GM23248 (cell line): Measurements from ENCODE around the gene JMJD4. TPM values are rescaled to one million over a fixed set of nuclear protein-coding genes. Genes with fewer than 3 reads are reported as not detected.

Experiments used
- DNase-seq: peaks from one replicate; pipeline ENCODE4 v3.0.0-alpha.2; 2015
- H2AFZ ChIP-seq: fragments of 200-600 bp; sonication (generic); 2 replicates; pipeline ENCODE4 v1.6.1; 2016; ENCODE audit warnings: antibody characterized with exemption
- H3F3A ChIP-seq: fragments of 200-600 bp; sonication (generic); 2 replicates; pipeline ENCODE4 v1.6.1; 2016; ENCODE audit warnings: mild to moderate bottlenecking, antibody characterized with exemption, mixed run types; ENCODE audit not compliant: insufficient read depth
- H3K27ac ChIP-seq: fragments of 200-600 bp; sonication (generic); 2 replicates; pipeline ENCODE4 v1.5.1; 2016; ENCODE audit warnings: mild to moderate bottlenecking
- H3K27me3 ChIP-seq: fragments of 200-600 bp; sonication (generic); replicated peaks from 2 replicates; pipeline ENCODE4 v1.6.1; 2016; ENCODE audit warnings: mild to moderate bottlenecking; ENCODE audit not compliant: insufficient read depth
- H3K36me3 ChIP-seq: fragments of 200-600 bp; sonication (generic); 2 replicates; pipeline ENCODE4 v1.6.1; 2016; ENCODE audit warnings: low read depth, mild to moderate bottlenecking
- H3K4me1 ChIP-seq: fragments of 200-600 bp; sonication (generic); 2 replicates; pipeline ENCODE4 v1.6.1; 2016; ENCODE audit warnings: mild to moderate bottlenecking; ENCODE audit not compliant: insufficient read depth
- H3K4me2 ChIP-seq: fragments of 200-600 bp; sonication (generic); one replicate; pipeline ENCODE4 v1.6.1; 2016; ENCODE audit warnings: mild to moderate bottlenecking; ENCODE audit not compliant: unreplicated experiment
- H3K4me3 ChIP-seq: fragments of 200-600 bp; sonication (generic); 2 replicates; pipeline ENCODE4 v1.5.1; 2016; ENCODE audit warnings: mild to moderate bottlenecking
- H3K79me2 ChIP-seq: fragments of 200-600 bp; sonication (generic); 2 replicates; pipeline ENCODE4 v1.6.1; 2016; ENCODE audit warnings: mild to moderate bottlenecking; ENCODE audit not compliant: insufficient read depth
- H3K9ac ChIP-seq: fragments of 200-600 bp; sonication (generic); 2 replicates; pipeline ENCODE4 v1.6.1; 2016; ENCODE audit warnings: mild to moderate bottlenecking
- H3K9me2 ChIP-seq: fragments of 200-600 bp; sonication (generic); 2 replicates; pipeline ENCODE4 v1.6.1; 2016; ENCODE audit warnings: mixed run types, mild to moderate bottlenecking, moderate library complexity; ENCODE audit not compliant: insufficient read depth
- H3K9me3 ChIP-seq: fragments of 200-600 bp; sonication (generic); one replicate; pipeline ENCODE4 v1.6.1; 2017; ENCODE audit warnings: low read depth
- H4K20me1 ChIP-seq: fragments of 200-600 bp; sonication (generic); 2 replicates; pipeline ENCODE4 v1.6.0; 2016; ENCODE audit not compliant: insufficient read depth
- EZH2 ChIP-seq: fragments of 200-600 bp; sonication (generic); IDR thresholded peaks from 2 replicates; pipeline ENCODE4 v1.6.1; 2018; ENCODE audit warnings: antibody characterized with exemption, mild to moderate bottlenecking; ENCODE audit not compliant: insufficient read depth, poor library complexity, severe bottlenecking
- EZH2phosphoT487 ChIP-seq: fragments of 200-600 bp; sonication (generic); IDR thresholded peaks from 2 replicates; pipeline ENCODE4 v1.6.1; 2018; ENCODE audit warnings: antibody characterized with exemption, moderate library complexity, mild to moderate bottlenecking, low read depth; ENCODE audit not compliant: insufficient read depth
- WGBS, 2 experiments: methylation state at CpG; one replicate each; pipeline ENCODE4 v1.1.6; 2015 to 2017; ENCODE audit warnings: low lambda C conversion rate in 2 of 2, low coverage in 1 of 2; ENCODE audit errors: missing lambda C conversion rate in 2 of 2; 5-methylcytosine and 5-hydroxymethylcytosine counted together
- in situ Hi-C: fragments of 300-500 bp; cut with MboI; formaldehyde crosslinking; loops from 2 replicates; pipeline ENCODE4 v1.15.0; 2020
- polyA plus RNA-seq: library from polyadenylated mRNA; unstranded; fragments of >200 nt; fragmentation: Nextera tagmentation; extraction: Ambion mirVana; gene quantifications from 2 replicates; pipeline ENCODE4 v1.2.1, GENCODE V29; 2016
- total RNA-seq: library from RNA; depleted of rRNA; stranded (reverse); fragments of >200 nt; shearing (Covaris generic); gene quantifications from 2 replicates; pipeline ENCODE4 v1.2.3, GENCODE V29; 2014

Gene JMJD4
- total and polyA plus RNA-seq, 2 experiments from 2014 or later, result 16.1 to 26.9 TPM

- Histone ChIP-seq H2AFZ (no peak overlapping the region), H3K36me3 (no peaks in the 10 kb centered on the region), H3F3A (no peaks in the 10 kb centered on the region), H3K9me2 (no peaks in the 10 kb centered on the region), H4K20me1 (no peaks in the 10 kb centered on the region), H3K4me1 (0 out of 2 replicates have a peak, but pooled peaks cover 3% of the 10 kb centered on the region), H3K4me2 (no peak overlapping the region), H3K27ac (no peak overlapping the region), H3K9me3 (no peaks in the 10 kb centered on the region), H3K4me3 (no peak overlapping the region), H3K27me3 (no peaks in the 10 kb centered on the region), H3K9ac (no peak overlapping the region), H3K79me2 (peaks cover 98% of the 10 kb centered on the region)
- 82% methylated on average over 3 of the region's 3 CpGs; no CpG with 5 or more reads in 1 of the 2 experiments for WGBS, 2 experiments
- DNase-seq, result no peak
- in situ Hi-C loops, result no loop called here
- TF ChIP-seq EZH2phosphoT487 (no peak), EZH2 (no peak)
Measured at GRCh38 chr1:227740401-227740960, 5.4 kb upstream of the JMJD4 start.

GRCh38 chr1:227739636-227740035 is 4.5 kb upstream of the JMJD4 start:
- no peak for DNase-seq
- Histone ChIP-seq H3K9ac (no peak overlapping the region), H3K4me1 (0 out of 2 replicates have a peak, but pooled peaks cover 3% of the 10 kb centered on the region), H2AFZ (no peak overlapping the region), H3K4me3 (no peak overlapping the region), H3K27ac (no peak overlapping the region), H3K9me2 (no peaks in the 10 kb centered on the region), H4K20me1 (no peaks in the 10 kb centered on the region), H3K27me3 (no peaks in the 10 kb centered on the region), H3K79me2 (peaks cover 96% of the 10 kb centered on the region), H3K4me2 (no peak overlapping the region), H3F3A (no peaks in the 10 kb centered on the region), H3K36me3 (no peaks in the 10 kb centered on the region), H3K9me3 (no peaks in the 10 kb centered on the region)
- TF ChIP-seq EZH2, result no peak
- no peak for TF ChIP-seq EZH2phosphoT487
- in situ Hi-C loops, result no loop called here
- WGBS, 2 experiments, result 99 to 100% methylated on average over 7 of the region's 7 CpGs

- Histone ChIP-seq H3K9me3 (no peaks in the 10 kb centered on the region), H3K36me3 (no peaks in the 10 kb centered on the region), H2AFZ (no peak overlapping the region), H3K27me3 (no peaks in the 10 kb centered on the region), H3K27ac (no peak overlapping the region), H3K9ac (no peak overlapping the region), H3K4me1 (peaks cover 6% of the 10 kb centered on the region; the same call in 1 of the 2 replicates), H3K4me2 (no peak overlapping the region), H4K20me1 (no peaks in the 10 kb centered on the region), H3F3A (no peaks in the 10 kb centered on the region), H3K9me2 (no peaks in the 10 kb centered on the region), H3K4me3 (no peak overlapping the region), H3K79me2 (peaks cover 96% of the 10 kb centered on the region)
- in situ Hi-C loops, result no loop called here
- 80 to 84% methylated on average over 7 to 9 of the region's 9 CpGs for WGBS, 2 experiments
- no peak for DNase-seq
- TF ChIP-seq EZH2phosphoT487 (no peak), EZH2 (no peak)
Measured at GRCh38 chr1:227738820-227739219, 3.7 kb upstream of the JMJD4 start.

GRCh38 chr1:227736814-227737432 is 1.8 kb upstream of the JMJD4 start:
- Histone ChIP-seq H3K4me2 (no peak overlapping the region), H3F3A (no peaks in the 10 kb centered on the region), H3K27me3 (no peaks in the 10 kb centered on the region), H3K27ac (no peak overlapping the region), H3K36me3 (peaks cover 3% of the 10 kb centered on the region; the same call in 1 of the 2 replicates), H2AFZ (no peak overlapping the region), H4K20me1 (no peaks in the 10 kb centered on the region), H3K9me2 (no peaks in the 10 kb centered on the region), H3K9me3 (no peaks in the 10 kb centered on the region), H3K79me2 (peaks cover 88% of the 10 kb centered on the region), H3K4me3 (no peak overlapping the region), H3K4me1 (peaks cover 7% of the 10 kb centered on the region; the same call in 1 of the 2 replicates), H3K9ac (no peak overlapping the region)
- TF ChIP-seq EZH2phosphoT487, result no peak
- no peak for TF ChIP-seq EZH2
- no peak for DNase-seq
- 76 to 79% methylated on average over 11 of the region's 11 CpGs for WGBS, 2 experiments
- in situ Hi-C loops, result no loop called here
